ENCODE measurements around the gene LMNTD1.

LMNTD1 gene

GRCh38 chr12:25546318-25546717 lies 6.8 kb downstream of the LMNTD1 start:
- H3K4me1 ChIP-seq (ENCODE audit: control insufficient read depth, insufficient read depth, low read length), result no peaks in the 10 kb centered on the region
- no peak overlapping the region for H3K27ac ChIP-seq (ENCODE audit: low read depth, low read length)
- no peak overlapping the region for H3K4me3 ChIP-seq (ENCODE audit: low read length)
- H3K36me3 ChIP-seq (ENCODE audit: control insufficient read depth, insufficient read depth, low read length), result no peaks in the 10 kb centered on the region
- no peak overlapping the region for H3K9ac ChIP-seq (ENCODE audit: low read length)
- no peaks in the 10 kb centered on the region for H3K27me3 ChIP-seq (ENCODE audit: control insufficient read depth, insufficient read depth, low read length)

GRCh38 chr12:25533150-25533549 lies 19.9 kb downstream of the LMNTD1 start:
- no peak overlapping the region for H3K27ac ChIP-seq (ENCODE audit: low read depth, low read length)
- no peak overlapping the region for H3K9ac ChIP-seq (ENCODE audit: low read length)
- H3K4me1 ChIP-seq (ENCODE audit: control insufficient read depth, insufficient read depth, low read length), result no peaks in the 10 kb centered on the region
- no peaks in the 10 kb centered on the region for H3K27me3 ChIP-seq (ENCODE audit: control insufficient read depth, insufficient read depth, low read length)
- H3K4me3 ChIP-seq (ENCODE audit: low read length), result no peak overlapping the region
- H3K36me3 ChIP-seq (ENCODE audit: control insufficient read depth, insufficient read depth, low read length), result no peaks in the 10 kb centered on the region

GRCh38 chr12:25531502-25532052 lies 21.5 kb downstream of the LMNTD1 start:
- no peaks in the 10 kb centered on the region for H3K4me1 ChIP-seq (ENCODE audit: control insufficient read depth, insufficient read depth, low read length)
- H3K36me3 ChIP-seq (ENCODE audit: control insufficient read depth, insufficient read depth, low read length), result no peaks in the 10 kb centered on the region
- no peaks in the 10 kb centered on the region for H3K27me3 ChIP-seq (ENCODE audit: control insufficient read depth, insufficient read depth, low read length)
- H3K9ac ChIP-seq (ENCODE audit: low read length), result no peak overlapping the region
- H3K4me3 ChIP-seq (ENCODE audit: low read length), result no peak overlapping the region
- no peak overlapping the region for H3K27ac ChIP-seq (ENCODE audit: low read depth, low read length)

DNA sequence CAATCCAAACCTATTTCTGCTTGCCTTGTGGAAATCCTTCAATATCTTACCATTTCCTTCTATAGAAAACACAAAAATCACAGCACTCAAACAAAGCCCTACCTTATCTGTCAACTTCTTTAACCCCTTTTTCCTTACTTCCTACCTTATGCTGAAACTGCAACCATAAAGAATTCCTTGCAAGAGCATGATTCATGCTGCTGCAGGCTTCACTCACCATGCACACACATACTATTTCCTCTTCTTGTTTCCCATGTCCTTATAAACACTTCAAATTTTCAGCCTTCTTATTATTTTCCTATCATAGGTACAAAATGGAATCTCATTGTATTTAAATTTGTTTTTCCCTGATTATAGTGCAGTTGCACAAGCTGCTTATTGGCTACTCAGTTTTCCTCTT lies 23.3 kb downstream of the LMNTD1 start:
- Histone ChIP-seq H3K36me3 (ENCODE audit: control insufficient read depth, insufficient read depth, low read length) (no peaks in the 10 kb centered on the region), H3K27ac (ENCODE audit: low read depth, low read length) (no peak overlapping the region), H3K4me1 (ENCODE audit: control insufficient read depth, insufficient read depth, low read length) (no peaks in the 10 kb centered on the region), H3K9ac (ENCODE audit: low read length) (no peak overlapping the region), H3K27me3 (ENCODE audit: control insufficient read depth, insufficient read depth, low read length) (no peaks in the 10 kb centered on the region), H3K4me3 (ENCODE audit: low read length) (no peak overlapping the region)

GRCh38 chr12:25526778-25527177 lies 26.3 kb downstream of the LMNTD1 start:
- Histone ChIP-seq H3K36me3 (ENCODE audit: control insufficient read depth, insufficient read depth, low read length) (no peaks in the 10 kb centered on the region), H3K4me1 (ENCODE audit: control insufficient read depth, insufficient read depth, low read length) (no peaks in the 10 kb centered on the region), H3K4me3 (ENCODE audit: low read length) (no peak overlapping the region), H3K9ac (ENCODE audit: low read length) (no peak overlapping the region), H3K27ac (ENCODE audit: low read depth, low read length) (no peak overlapping the region), H3K27me3 (ENCODE audit: control insufficient read depth, insufficient read depth, low read length) (no peaks in the 10 kb centered on the region)

- H3K36me3 ChIP-seq (ENCODE audit: control insufficient read depth, insufficient read depth, low read length), result no peaks in the 10 kb centered on the region
- H3K9ac ChIP-seq (ENCODE audit: low read length), result no peak overlapping the region
- no peak overlapping the region for H3K27ac ChIP-seq (ENCODE audit: low read depth, low read length)
- H3K4me3 ChIP-seq (ENCODE audit: low read length), result no peak overlapping the region
- no peaks in the 10 kb centered on the region for H3K27me3 ChIP-seq (ENCODE audit: control insufficient read depth, insufficient read depth, low read length)
- H3K4me1 ChIP-seq (ENCODE audit: control insufficient read depth, insufficient read depth, low read length), result no peaks in the 10 kb centered on the region
These were observed 28.7 kb downstream of the LMNTD1 start for GRCh38 chr12:25524366-25524765.

DNA sequence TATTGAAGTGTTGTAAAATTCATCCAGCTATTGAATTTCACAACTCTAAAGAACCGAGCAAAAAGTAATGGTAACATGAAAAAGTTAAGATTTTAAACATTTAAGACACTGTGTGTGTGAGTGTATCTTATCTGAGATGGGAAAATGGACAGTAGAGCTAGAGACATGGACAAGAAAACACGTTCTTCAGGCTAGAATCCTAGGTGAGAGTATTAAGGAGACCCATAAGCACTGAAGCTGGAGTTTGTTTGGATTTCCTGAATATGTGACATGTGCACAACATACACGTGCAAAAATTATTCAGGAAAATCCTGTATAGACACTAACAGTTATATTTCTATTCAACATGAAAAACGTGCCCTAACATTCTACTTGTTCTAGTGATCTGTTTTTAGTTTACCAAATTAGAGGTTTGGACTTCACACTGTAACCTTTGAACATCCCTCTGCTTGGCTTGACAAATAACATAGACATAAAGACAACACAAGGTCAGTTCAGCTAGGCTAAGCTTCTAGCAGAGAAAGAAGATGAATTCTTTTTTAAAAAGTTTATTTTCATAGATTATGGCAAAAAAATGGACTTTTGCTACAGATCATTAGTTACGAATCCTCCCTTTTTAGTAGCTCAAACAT lies 31.3 kb downstream of the LMNTD1 start:
- no peaks in the 10 kb centered on the region for H3K4me1 ChIP-seq (ENCODE audit: control insufficient read depth, insufficient read depth, low read length)
- H3K27me3 ChIP-seq (ENCODE audit: control insufficient read depth, insufficient read depth, low read length), result no peaks in the 10 kb centered on the region
- no peak overlapping the region for H3K4me3 ChIP-seq (ENCODE audit: low read length)
- no peak overlapping the region for H3K27ac ChIP-seq (ENCODE audit: low read depth, low read length)
- no peak overlapping the region for H3K9ac ChIP-seq (ENCODE audit: low read length)
- H3K36me3 ChIP-seq (ENCODE audit: control insufficient read depth, insufficient read depth, low read length), result no peaks in the 10 kb centered on the region

DNA sequence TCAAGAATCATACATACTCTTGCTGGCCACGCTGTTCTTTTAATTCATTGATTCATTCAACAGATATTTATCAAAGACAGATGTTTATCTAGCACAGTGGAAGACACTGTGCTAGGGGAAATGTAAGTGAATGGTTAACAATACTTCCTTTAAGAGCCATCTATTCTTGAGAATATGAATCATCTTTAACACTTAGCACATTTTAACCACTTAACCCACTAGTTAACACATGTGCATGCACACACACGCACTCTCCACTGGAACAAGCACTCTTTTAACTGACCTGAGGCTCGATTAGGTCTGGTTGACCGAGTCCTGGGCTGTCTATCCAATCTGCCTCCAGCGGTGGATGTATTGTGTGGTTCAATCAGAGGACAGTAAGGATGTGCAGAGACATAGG lies 34.6 kb downstream of the LMNTD1 start:
- no peaks in the 10 kb centered on the region for H3K4me1 ChIP-seq (ENCODE audit: control insufficient read depth, insufficient read depth, low read length)
- H3K4me3 ChIP-seq (ENCODE audit: low read length), result no peak overlapping the region
- no peaks in the 10 kb centered on the region for H3K36me3 ChIP-seq (ENCODE audit: control insufficient read depth, insufficient read depth, low read length)
- no peaks in the 10 kb centered on the region for H3K27me3 ChIP-seq (ENCODE audit: control insufficient read depth, insufficient read depth, low read length)
- H3K9ac ChIP-seq (ENCODE audit: low read length), result no peak overlapping the region
- H3K27ac ChIP-seq (ENCODE audit: low read depth, low read length), result no peak overlapping the region

DNA sequence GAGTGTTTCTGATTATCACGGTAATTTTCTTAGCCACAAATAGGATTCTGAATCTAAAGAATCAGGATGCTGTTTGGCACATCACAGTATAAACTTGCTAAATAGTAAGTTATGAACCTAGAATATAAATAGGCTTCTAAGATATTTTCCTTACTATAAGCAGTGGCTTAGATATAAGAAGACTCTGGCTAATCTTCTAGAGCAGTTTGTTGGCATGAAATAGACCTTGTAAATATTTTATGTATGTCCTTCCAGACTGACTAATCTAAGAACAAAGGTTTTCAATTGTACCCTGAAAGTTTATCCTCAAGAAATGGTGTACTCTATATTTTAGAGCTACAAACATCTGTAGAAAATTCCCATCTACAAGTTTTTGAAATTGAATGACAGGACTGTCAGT lies 48.3 kb downstream of the LMNTD1 start:
- Histone ChIP-seq H3K4me1 (ENCODE audit: control insufficient read depth, insufficient read depth, low read length) (no peaks in the 10 kb centered on the region), H3K27ac (ENCODE audit: low read depth, low read length) (no peak overlapping the region), H3K27me3 (ENCODE audit: control insufficient read depth, insufficient read depth, low read length) (no peaks in the 10 kb centered on the region), H3K9ac (ENCODE audit: low read length) (no peak overlapping the region), H3K36me3 (ENCODE audit: control insufficient read depth, insufficient read depth, low read length) (no peaks in the 10 kb centered on the region), H3K4me3 (ENCODE audit: low read length) (no peak overlapping the region)

DNA sequence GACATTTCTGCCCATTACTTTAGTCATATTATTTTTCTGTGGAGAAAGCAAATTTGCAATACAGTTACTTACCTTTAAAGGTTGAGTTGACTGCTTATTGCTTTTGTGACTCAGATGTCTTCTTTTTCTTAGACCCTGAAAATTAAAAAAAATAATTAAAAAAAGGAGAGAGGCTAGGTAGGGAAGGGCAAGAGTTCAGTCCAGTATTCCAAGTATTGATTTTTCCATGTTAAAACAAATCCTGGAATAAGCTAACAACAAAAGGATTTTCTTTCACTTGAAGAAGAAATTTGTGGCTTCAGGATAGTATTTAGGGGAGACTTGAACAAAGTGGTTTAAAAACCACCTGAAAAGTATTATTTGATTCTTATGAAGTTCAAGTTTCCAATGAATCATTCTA lies 49.4 kb downstream of the LMNTD1 start:
- Histone ChIP-seq H3K9ac (ENCODE audit: low read length) (no peak overlapping the region), H3K4me1 (ENCODE audit: control insufficient read depth, insufficient read depth, low read length) (no peaks in the 10 kb centered on the region), H3K4me3 (ENCODE audit: low read length) (no peak overlapping the region), H3K27me3 (ENCODE audit: control insufficient read depth, insufficient read depth, low read length) (no peaks in the 10 kb centered on the region), H3K27ac (ENCODE audit: low read depth, low read length) (no peak overlapping the region), H3K36me3 (ENCODE audit: control insufficient read depth, insufficient read depth, low read length) (no peaks in the 10 kb centered on the region)

GRCh38 chr12:25502596-25502995 lies 50.5 kb downstream of the LMNTD1 start:
- Histone ChIP-seq H3K27me3 (ENCODE audit: control insufficient read depth, insufficient read depth, low read length) (no peaks in the 10 kb centered on the region), H3K27ac (ENCODE audit: low read depth, low read length) (no peak overlapping the region), H3K36me3 (ENCODE audit: control insufficient read depth, insufficient read depth, low read length) (no peaks in the 10 kb centered on the region), H3K4me3 (ENCODE audit: low read length) (no peak overlapping the region), H3K4me1 (ENCODE audit: control insufficient read depth, insufficient read depth, low read length) (no peaks in the 10 kb centered on the region), H3K9ac (ENCODE audit: low read length) (no peak overlapping the region)

GRCh38 chr12:25502118-25502517 lies 51.0 kb downstream of the LMNTD1 start:
- H3K27me3 ChIP-seq (ENCODE audit: control insufficient read depth, insufficient read depth, low read length), result no peaks in the 10 kb centered on the region
- no peak overlapping the region for H3K9ac ChIP-seq (ENCODE audit: low read length)
- no peaks in the 10 kb centered on the region for H3K36me3 ChIP-seq (ENCODE audit: control insufficient read depth, insufficient read depth, low read length)
- no peak overlapping the region for H3K27ac ChIP-seq (ENCODE audit: low read depth, low read length)
- H3K4me3 ChIP-seq (ENCODE audit: low read length), result no peak overlapping the region
- no peaks in the 10 kb centered on the region for H3K4me1 ChIP-seq (ENCODE audit: control insufficient read depth, insufficient read depth, low read length)

DNA sequence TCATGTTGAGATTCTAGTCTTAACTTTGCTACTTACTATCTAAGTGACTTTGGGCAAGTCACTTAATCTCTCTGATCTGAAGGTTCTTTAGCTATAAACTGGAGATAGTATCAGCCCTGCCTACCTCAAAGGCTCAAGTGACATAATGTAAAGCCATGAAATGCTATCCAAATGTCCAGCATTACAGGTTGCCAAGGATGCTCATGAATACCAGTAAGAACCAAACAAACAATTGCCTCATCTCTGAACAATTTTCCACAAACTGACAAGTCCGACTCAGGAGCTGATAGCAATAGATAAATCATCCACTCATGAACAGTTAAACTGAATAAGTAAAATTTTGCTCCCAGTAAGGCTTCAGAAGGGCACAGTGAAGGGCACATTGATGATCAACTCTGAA lies 51.5 kb downstream of the LMNTD1 start:
- Histone ChIP-seq H3K9ac (ENCODE audit: low read length) (no peak overlapping the region), H3K36me3 (ENCODE audit: control insufficient read depth, insufficient read depth, low read length) (no peaks in the 10 kb centered on the region), H3K4me3 (ENCODE audit: low read length) (no peak overlapping the region), H3K27ac (ENCODE audit: low read depth, low read length) (no peak overlapping the region), H3K4me1 (ENCODE audit: control insufficient read depth, insufficient read depth, low read length) (no peaks in the 10 kb centered on the region), H3K27me3 (ENCODE audit: control insufficient read depth, insufficient read depth, low read length) (no peaks in the 10 kb centered on the region)
